Left ventricle myocardium inferior (tissue), 1 donor: ENCODE data around the gene C2CD4D. TPM values are rescaled to one million over a fixed set of nuclear protein-coding genes. Genes with fewer than 3 reads are reported as not detected.

Experiments
- DNase-seq: peaks from one replicate; pipeline ENCODE4 v3.0.0-alpha.2; 2020
- H3K27ac ChIP-seq: fragments of 200-600 bp; replicated peaks from 2 replicates; pipeline ENCODE4 v1.8.0; 2021
- H3K27me3 ChIP-seq: fragments of 200-600 bp; 2 replicates; pipeline ENCODE4 v1.8.0; 2021; ENCODE audit warnings: low read depth
- H3K36me3 ChIP-seq: fragments of 200-600 bp; 2 replicates; pipeline ENCODE4 v1.8.0; 2021
- H3K4me1 ChIP-seq: fragments of 200-600 bp; 2 replicates; pipeline ENCODE4 v1.8.0; 2021
- H3K4me3 ChIP-seq: fragments of 200-600 bp; 2 replicates; pipeline ENCODE4 v1.8.0; 2021; ENCODE audit warnings: mild to moderate bottlenecking, moderate library complexity
- H3K9me3 ChIP-seq: fragments of 200-600 bp; replicated peaks from 2 replicates; pipeline ENCODE4 v1.8.0; 2021
- intact Hi-C: fragments of 100-400 bp; cut with micrococcal nuclease; formaldehyde crosslinking; loops from one replicate; pipeline ENCODE4 v1.11.0; 2022
- total RNA-seq: library from RNA; stranded (reverse); fragmentation: NEBNext Ultra II Directional; extraction: Animal tissue kit (Norgen Biotek cat#: 25700); gene quantifications from one replicate; pipeline ENCODE4 v1.2.1, GENCODE V29; 2021
- TF ChIP-seq, protein P1 (sequence below): fragments of 200-600 bp; IDR thresholded peaks from 2 replicates; pipeline ENCODE4 v1.8.0; 2021; ENCODE audit warnings: antibody characterized with exemption, mild to moderate bottlenecking, borderline replicate concordance
- donor health status: DM: no; HTN: yes; CAD: no; lungs with severe emphysema.

Gene C2CD4D
- total RNA-seq, 1 donor from 2014 or later: not detected

DNA sequence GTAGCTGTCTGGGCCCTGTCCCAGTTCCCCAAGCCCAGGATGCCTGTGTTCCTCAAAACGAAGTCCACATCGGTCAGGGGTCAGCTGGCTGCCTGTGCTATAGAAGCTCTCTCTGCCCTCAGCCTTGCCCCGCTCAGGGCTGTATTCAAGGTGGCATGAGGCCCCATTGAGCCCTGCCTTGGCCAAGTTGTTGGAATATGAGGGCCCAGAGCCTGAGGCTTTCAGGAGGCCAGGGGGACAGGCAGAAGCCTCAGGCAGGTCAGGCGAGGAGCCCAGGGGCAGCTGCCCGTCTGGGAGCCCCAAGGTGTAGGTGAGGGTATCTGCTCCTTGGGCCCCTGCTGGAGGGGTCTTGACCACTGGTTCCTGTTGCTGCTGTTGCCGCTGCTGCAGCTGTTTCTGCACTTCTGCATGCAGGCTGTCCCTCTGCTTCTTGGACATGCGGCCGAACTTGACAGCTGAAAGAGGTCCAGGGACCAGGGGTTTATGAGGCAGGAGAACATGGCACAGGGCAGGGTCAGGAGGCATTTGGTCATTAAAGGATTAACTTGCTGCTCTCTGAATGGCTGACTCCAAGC, 24.6 kb downstream of the C2CD4D start:
- Histone ChIP-seq H3K27me3 (no peaks in the 10 kb centered on the region), H3K36me3 (peaks cover 5% of the 10 kb centered on the region), H3K4me3 (no peak overlapping the region), H3K9me3 (no peaks in the 10 kb centered on the region), H3K4me1 (peaks cover 3% of the 10 kb centered on the region), H3K27ac (no peak overlapping the region)
- DNase-seq: no peak
- intact Hi-C loops: no loop called here
- TF ChIP-seq, protein P1, sequence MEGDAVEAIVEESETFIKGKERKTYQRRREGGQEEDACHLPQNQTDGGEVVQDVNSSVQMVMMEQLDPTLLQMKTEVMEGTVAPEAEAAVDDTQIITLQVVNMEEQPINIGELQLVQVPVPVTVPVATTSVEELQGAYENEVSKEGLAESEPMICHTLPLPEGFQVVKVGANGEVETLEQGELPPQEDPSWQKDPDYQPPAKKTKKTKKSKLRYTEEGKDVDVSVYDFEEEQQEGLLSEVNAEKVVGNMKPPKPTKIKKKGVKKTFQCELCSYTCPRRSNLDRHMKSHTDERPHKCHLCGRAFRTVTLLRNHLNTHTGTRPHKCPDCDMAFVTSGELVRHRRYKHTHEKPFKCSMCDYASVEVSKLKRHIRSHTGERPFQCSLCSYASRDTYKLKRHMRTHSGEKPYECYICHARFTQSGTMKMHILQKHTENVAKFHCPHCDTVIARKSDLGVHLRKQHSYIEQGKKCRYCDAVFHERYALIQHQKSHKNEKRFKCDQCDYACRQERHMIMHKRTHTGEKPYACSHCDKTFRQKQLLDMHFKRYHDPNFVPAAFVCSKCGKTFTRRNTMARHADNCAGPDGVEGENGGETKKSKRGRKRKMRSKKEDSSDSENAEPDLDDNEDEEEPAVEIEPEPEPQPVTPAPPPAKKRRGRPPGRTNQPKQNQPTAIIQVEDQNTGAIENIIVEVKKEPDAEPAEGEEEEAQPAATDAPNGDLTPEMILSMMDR: no peak

DNA sequence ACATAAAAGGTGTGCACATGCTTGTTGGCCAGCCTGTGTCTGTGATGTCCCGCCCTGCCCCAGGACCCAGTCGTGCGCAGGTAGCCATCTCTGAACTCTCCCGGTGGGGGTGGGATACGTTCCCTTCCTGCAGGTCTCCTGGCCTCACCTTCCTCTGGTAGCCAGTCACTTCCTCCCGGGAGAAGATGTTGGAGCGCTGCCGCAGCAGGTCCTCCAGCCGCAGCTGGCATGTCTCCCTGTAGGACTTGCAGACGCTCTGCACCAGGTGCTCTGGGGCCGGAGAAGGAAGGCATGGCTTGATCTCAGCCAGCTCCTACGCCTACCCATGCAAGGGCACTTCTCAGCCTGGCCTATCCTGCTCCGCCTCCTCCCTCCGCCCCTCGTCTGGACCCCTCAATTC, 25.2 kb downstream of the C2CD4D start:
- Histone ChIP-seq H3K27ac (no peak overlapping the region), H3K4me1 (no peaks in the 10 kb centered on the region), H3K4me3 (no peak overlapping the region), H3K9me3 (no peaks in the 10 kb centered on the region), H3K36me3 (peaks cover 5% of the 10 kb centered on the region), H3K27me3 (no peaks in the 10 kb centered on the region)
- TF ChIP-seq, protein P1: no peak
- no peak for DNase-seq
- intact Hi-C loops: no loop called here

DNA sequence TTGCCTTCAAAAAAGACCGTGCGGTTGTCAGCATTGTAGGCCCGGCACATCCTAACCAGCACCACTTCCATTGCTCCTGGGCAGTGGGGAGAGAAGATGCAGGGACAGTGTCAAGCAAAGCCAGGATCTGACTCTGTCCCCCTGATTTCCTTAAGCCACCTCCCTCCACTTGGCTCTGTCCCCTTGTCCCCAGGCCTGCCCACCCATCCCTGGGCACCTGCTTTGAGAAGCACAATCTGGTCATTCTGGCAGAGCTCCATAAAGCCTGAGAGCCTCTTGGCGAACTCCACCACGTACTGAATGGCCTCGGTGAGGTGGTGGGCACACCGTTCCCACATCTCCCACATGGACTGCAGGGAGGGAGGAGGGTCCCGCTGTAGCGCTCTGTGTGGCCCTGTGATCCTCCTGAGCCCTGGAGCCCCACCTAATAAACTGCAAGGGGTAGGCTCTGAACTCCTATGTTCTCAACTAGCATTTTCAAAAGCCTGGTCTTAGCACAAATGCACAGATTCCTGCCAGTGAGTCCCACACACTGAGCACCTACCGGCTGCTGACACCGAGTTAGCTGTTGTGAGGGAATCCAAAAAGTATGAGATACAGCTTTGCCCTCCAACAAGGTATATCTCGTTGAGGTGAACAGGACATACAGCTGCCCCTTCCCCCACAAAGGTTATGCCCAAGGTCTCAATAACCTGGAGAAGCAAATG, 26.2 kb downstream of the C2CD4D start:
- Histone ChIP-seq H3K27ac (no peak overlapping the region), H3K27me3 (no peaks in the 10 kb centered on the region), H3K4me3 (no peak overlapping the region), H3K36me3 (peaks cover 5% of the 10 kb centered on the region), H3K9me3 (no peaks in the 10 kb centered on the region), H3K4me1 (no peaks in the 10 kb centered on the region)
- TF ChIP-seq, protein P1: no peak
- intact Hi-C loops: no loop called here
- no peak for DNase-seq

DNA sequence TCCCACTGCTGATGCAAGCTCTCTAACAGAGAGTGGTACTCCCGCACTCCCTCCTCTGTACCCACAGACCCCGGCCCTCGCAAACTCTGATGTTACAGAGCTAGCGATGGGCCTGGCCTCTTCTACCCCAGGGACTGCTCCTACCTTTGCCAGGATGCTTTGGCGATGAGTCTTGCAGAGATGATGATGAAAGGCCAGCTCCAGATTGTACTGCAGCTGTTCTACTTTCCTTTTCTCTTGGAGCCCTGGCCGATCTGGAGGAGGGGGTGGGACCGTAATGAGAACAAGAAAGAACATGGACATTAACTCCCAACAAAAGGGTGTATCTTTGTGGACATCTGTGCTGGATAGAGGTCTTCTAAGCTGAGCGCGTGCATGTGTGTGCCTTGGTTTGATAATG, 28.4 kb downstream of the C2CD4D start:
- Histone ChIP-seq H3K9me3 (no peaks in the 10 kb centered on the region), H3K27me3 (no peaks in the 10 kb centered on the region), H3K36me3 (no peaks in the 10 kb centered on the region), H3K4me1 (no peaks in the 10 kb centered on the region), H3K27ac (no peak overlapping the region), H3K4me3 (no peak overlapping the region)
- intact Hi-C loops: no loop called here
- TF ChIP-seq, protein P1: no peak
- DNase-seq: no peak

DNA sequence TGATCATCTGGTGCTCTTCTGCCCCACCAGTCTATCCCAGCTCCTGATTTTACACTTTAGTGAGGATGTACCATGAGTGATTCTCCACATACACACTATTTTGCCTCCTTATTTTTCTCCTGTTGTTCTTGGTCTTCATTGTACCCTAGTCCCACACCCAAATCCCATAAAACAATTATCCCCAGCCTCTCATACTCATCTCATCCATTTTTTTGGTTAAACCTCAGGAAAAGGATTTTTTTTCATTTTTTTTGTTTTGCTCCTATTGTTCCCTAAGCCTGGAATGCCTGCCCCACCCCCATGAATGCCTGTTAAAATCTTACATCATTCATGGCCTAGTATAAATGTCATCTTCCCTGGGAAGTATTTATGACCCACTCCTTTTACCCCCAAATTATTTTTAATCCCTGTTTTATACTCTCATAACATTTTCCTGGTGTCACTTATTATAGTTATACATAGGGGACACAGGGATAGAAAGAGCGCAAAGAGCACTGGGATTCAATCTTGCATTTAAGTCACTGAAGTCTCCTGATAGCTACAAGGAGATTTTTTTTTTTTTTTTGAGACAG, 29.5 kb downstream of the C2CD4D start:
- DNase-seq: no peak
- Histone ChIP-seq H3K4me3 (no peak overlapping the region), H3K27ac (no peak overlapping the region), H3K4me1 (no peaks in the 10 kb centered on the region), H3K36me3 (no peaks in the 10 kb centered on the region), H3K9me3 (no peaks in the 10 kb centered on the region), H3K27me3 (no peaks in the 10 kb centered on the region)
- TF ChIP-seq, protein P1: no peak
- intact Hi-C loops: no loop called here
